GM13977 (cell line): ENCODE data around the gene MAP3K2.
"Not testable (repeated sequence)": the region's sequence is repeated elsewhere in the genome, so short reads cannot be mapped to it uniquely, and the experiment has no call there.

Experiments
- DNase-seq: peaks from one replicate; pipeline ENCODE4 v3.0.0; 2012; ENCODE audit warnings: low spot score
- CTCF ChIP-seq: IDR thresholded peaks from 2 replicates; pipeline ENCODE4 v1.5.1; 2012; ENCODE audit warnings: mild to moderate bottlenecking, control low read depth; ENCODE audit not compliant: insufficient read depth; ENCODE audit errors: extremely low read depth, missing control alignments
- in situ Hi-C: fragments of 300-500 bp; cut with MboI; formaldehyde crosslinking; loops from one replicate; pipeline ENCODE4 v1.12.0; 2022; ENCODE audit warnings: low sequenced_read_pairs, low pct_unique_long_range_greater_than_20kb, mixed read lengths, inconsistent platforms; ENCODE audit not compliant: unreplicated experiment

MAP3K2 gene

GRCh38 chr2:127411653-127412369 lies 24.0 kb upstream of the MAP3K2 start:
- no peak for TF ChIP-seq CTCF
- DNase-seq: no peak
- in situ Hi-C loops: no loop called here

GRCh38 chr2:127410871-127411652 lies 23.3 kb upstream of the MAP3K2 start:
- DNase-seq: peak; percentile 75
- TF ChIP-seq CTCF: no peak
- in situ Hi-C loops: no loop called here

- in situ Hi-C loops: not testable (repeated sequence)
These were observed 21.9 kb upstream of the MAP3K2 start for GRCh38 chr2:127409716-127410115.

GRCh38 chr2:127408807-127409099 lies 21.0 kb upstream of the MAP3K2 start:
- in situ Hi-C loops: no loop called here
- peak; percentile 19 for DNase-seq
- TF ChIP-seq CTCF: no peak

More at GRCh38 chr2:127409716-127410115, 21.9 kb upstream of the MAP3K2 start:
- not testable (repeated sequence) for DNase-seq

- peak; percentile 15 for TF ChIP-seq CTCF
These were observed 20.4 kb upstream of the MAP3K2 start for GRCh38 chr2:127408004-127408806.

GRCh38 chr2:127407661-127408003 lies 19.9 kb upstream of the MAP3K2 start:
- in situ Hi-C loops: no loop called here
- TF ChIP-seq CTCF: no peak
- no peak for DNase-seq

More at GRCh38 chr2:127408004-127408806, 20.4 kb upstream of the MAP3K2 start:
- in situ Hi-C loops: no loop called here
- peak; percentile 90 for DNase-seq

GRCh38 chr2:127407091-127407490 lies 19.3 kb upstream of the MAP3K2 start:
- no peak for DNase-seq
- no peak for TF ChIP-seq CTCF
- in situ Hi-C loops: no loop called here
